K562 (cell line): ENCODE measurements around the gene SPAG7. TPM values are rescaled to one million over a fixed set of nuclear protein-coding genes. Genes with fewer than 3 reads are reported as not detected.

ENCODE experiments used
- ASH1L ChIP-seq: fragments of 450-650 bp; IDR thresholded peaks from 2 replicates; pipeline ENCODE4 v1.6.1; 2018; ENCODE audit warnings: borderline replicate concordance, mild to moderate bottlenecking, low read depth; ENCODE audit not compliant: partially characterized antibody
- ATF7 ChIP-seq: fragments of 450-650 bp; IDR thresholded peaks from 2 replicates; pipeline ENCODE4 v1.7.1; 2014; ENCODE audit warnings: mild to moderate bottlenecking, moderate library complexity
- CHD1 ChIP-seq: fragments of 200-600 bp; sonication (generic); IDR thresholded peaks from one replicate; pipeline ENCODE4 v1.6.1; 2012; ENCODE audit warnings: mild to moderate bottlenecking, moderate library complexity, low read length, inconsistent platforms
- FUS ChIP-seq: fragments of 200-400 bp; formaldehyde crosslinking; optimal IDR thresholded peaks from 2 replicates; pipeline ENCODE3; 2017; ENCODE audit warnings: low read depth, low read length
- HMGN3 ChIP-seq: IDR thresholded peaks from 2 replicates; pipeline ENCODE4 v1.6.1; 2011; ENCODE audit warnings: borderline replicate concordance, low read depth, mild to moderate bottlenecking, mixed read lengths, low read length; ENCODE audit not compliant: insufficient read length; ENCODE audit errors: extremely low read depth
- IRF2 ChIP-seq: sonication (generic); formaldehyde crosslinking; IDR thresholded peaks from 2 replicates; pipeline ENCODE4 v1.8.1; 2022; ENCODE audit warnings: mild to moderate bottlenecking, missing genetic modification reagents
- LARP7 ChIP-seq: fragments of 450-650 bp; IDR thresholded peaks from 2 replicates; pipeline ENCODE4 v1.6.1; 2016
- MCM2 ChIP-seq: fragments of 450-650 bp; IDR thresholded peaks from 2 replicates; pipeline ENCODE4 v1.6.1; 2017; ENCODE audit warnings: low read depth, mild to moderate bottlenecking
- MEF2A ChIP-seq: IDR thresholded peaks from 2 replicates; pipeline ENCODE4 v1.6.1; 2011; ENCODE audit warnings: low read depth, mild to moderate bottlenecking, low read length, moderate library complexity; ENCODE audit not compliant: control insufficient read depth
- MTF1 ChIP-seq: fragments of 250-450 bp; sonication (Bioruptor Pico); IDR thresholded peaks from 2 replicates; pipeline ENCODE4 v1.9.0; 2021; ENCODE audit warnings: moderate library complexity, mild to moderate bottlenecking, inconsistent platforms, borderline replicate concordance
- NCOA4 ChIP-seq: fragments of 450-650 bp; IDR thresholded peaks from 2 replicates; pipeline ENCODE4 v1.6.1; 2018; ENCODE audit warnings: mild to moderate bottlenecking; ENCODE audit not compliant: partially characterized antibody
- NFE2L1 ChIP-seq: fragments of 450-650 bp; IDR thresholded peaks from 2 replicates; pipeline ENCODE4 v1.6.1; 2016; ENCODE audit warnings: missing genetic modification characterization, low read depth, mild to moderate bottlenecking, missing compliant biosample characterization, moderate library complexity, borderline replicate concordance
- POLR2H ChIP-seq: IDR thresholded peaks from 2 replicates; pipeline ENCODE4 v1.6.1; 2016; ENCODE audit warnings: missing genetic modification characterization, low read depth, mild to moderate bottlenecking, control low read depth, missing compliant biosample characterization, moderate library complexity
- SREBF1 ChIP-seq: fragments of 150-350 bp; IDR thresholded peaks from 2 replicates; pipeline ENCODE4 v1.6.1; 2014; ENCODE audit warnings: antibody characterized with exemption, low read depth, low read length, borderline replicate concordance
- ZKSCAN1 ChIP-seq: fragments of 150-350 bp; IDR thresholded peaks from 2 replicates; pipeline ENCODE4 v1.6.1; 2016; ENCODE audit warnings: low read depth, low read length
- ZNF121 ChIP-seq: sonication (generic); formaldehyde crosslinking; conservative IDR thresholded peaks from 2 replicates; pipeline ENCODE4 v1.8.0; 2022; ENCODE audit warnings: missing genetic modification reagents
- ZNF311 ChIP-seq: fragments of 250-450 bp; sonication (Bioruptor Pico); IDR thresholded peaks from 2 replicates; pipeline ENCODE4 v1.4.0; 2020; ENCODE audit warnings: mild to moderate bottlenecking, moderate library complexity
- ZNF75A ChIP-seq: fragments of 450-650 bp; formaldehyde crosslinking; IDR thresholded peaks from 2 replicates; pipeline ENCODE4 v1.4.0; 2020; ENCODE audit warnings: mild to moderate bottlenecking
- ZZZ3 ChIP-seq: fragments of 450-650 bp; IDR thresholded peaks from 2 replicates; pipeline ENCODE4 v1.6.1; 2016; ENCODE audit warnings: antibody characterized with exemption, mild to moderate bottlenecking, moderate library complexity
- polyA plus RNA-seq, 8 experiments: library from polyadenylated mRNA; depleted of rRNA in 4 of 8; stranded (reverse) in 5 of 8; unstranded in 3 of 8; fragments of >200 nt; fragmentation: Nextera tagmentation in 2 of 8; fragmentation: Illumina TruSeq in 1 of 8; extraction: Ambion mirVana in 2 of 8; extraction: Trizol in 1 of 8; gene quantifications; 2 replicates each; pipeline versions ENCODE4 v1.2.1 to v1.2.3, GENCODE V29; 2011 to 2014; ENCODE audit warnings: inconsistent platforms in 1 of 8, missing spikeins in 1 of 8
- total RNA-seq, 7 experiments: library from RNA; depleted of rRNA in 6 of 7; stranded (reverse); fragments of >200 nt in 6 of 7; fragmentation: Illumina TruSeq in 2 of 7; extraction: Trizol in 2 of 7; gene quantifications; 2 replicates each; pipeline versions ENCODE4 v1.2.1 to v1.2.3, GENCODE V29; 2011 to 2021; ENCODE audit warnings: low replicate concordance in 1 of 7
- TF ChIP-seq, protein P1 (sequence below): fragments of 250-450 bp; sonication (Bioruptor Pico); IDR thresholded peaks from 2 replicates; pipeline ENCODE4 v1.4.0; 2020; ENCODE audit warnings: mild to moderate bottlenecking, moderate library complexity
- TF ChIP-seq, protein P2 (sequence below), 2 experiments: fragments of 450-650 bp in 1 of 2; sonication (generic) in 1 of 2; formaldehyde crosslinking; conservative IDR thresholded peaks; 2 replicates each; pipeline versions ENCODE4 v1.4.0 to v1.8.1; 2020 to 2022; ENCODE audit warnings: mild to moderate bottlenecking in 1 of 2, missing genetic modification reagents in 1 of 2
- TF ChIP-seq, protein P3 (sequence below): fragments of 450-650 bp; IDR thresholded peaks from 2 replicates; pipeline ENCODE4 v1.6.1; 2016; ENCODE audit warnings: missing biosample characterization, missing genetic modification characterization

Gene SPAG7
- total and polyA plus RNA-seq, 9 of the 15 experiments (the other 6 are each of a cell fraction or from before 2014, with no cell fraction given), result 5.6 to 53.5 (median 36.3) TPM

DNA sequence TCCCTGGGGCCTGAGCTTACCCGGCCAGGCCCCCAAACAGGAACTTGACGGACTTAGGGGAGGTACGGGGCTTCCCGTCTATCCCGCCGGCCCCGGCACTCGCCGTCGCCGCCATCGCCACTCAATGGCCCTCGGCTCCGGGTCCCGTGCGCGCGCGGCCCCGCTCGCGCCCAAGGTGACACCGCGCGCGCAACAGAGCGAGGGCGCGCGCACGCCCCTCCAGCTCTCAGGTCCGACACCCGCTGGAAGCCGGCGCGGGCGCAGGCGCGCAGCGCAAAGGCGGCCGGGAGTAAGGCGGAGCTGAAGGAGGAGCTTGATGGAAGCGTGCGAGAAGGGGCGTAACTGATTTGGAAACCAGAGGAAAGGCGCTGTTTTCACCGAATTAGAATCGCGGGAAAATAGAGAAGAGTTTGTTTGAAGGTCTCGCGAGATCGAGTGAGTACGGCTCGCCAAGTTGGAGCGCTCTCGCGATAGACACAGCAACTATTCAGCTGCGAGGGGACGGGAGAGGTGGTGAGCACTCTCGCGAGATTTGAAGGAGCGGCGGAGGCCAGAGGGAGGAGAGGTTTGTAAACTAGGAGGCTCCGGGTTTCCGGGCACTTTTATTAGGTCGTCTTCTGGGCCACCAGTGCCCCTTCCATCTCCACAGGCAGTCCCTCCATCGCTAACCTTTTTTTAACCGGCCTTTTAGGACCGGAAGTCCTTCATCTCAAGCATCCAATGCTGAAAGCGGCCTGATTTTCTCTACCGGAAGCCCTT is 27.6 kb downstream of the SPAG7 start, which contains the start of the genes RNF167 and SLC25A11 (continued):
- TF ChIP-seq, protein P1, sequence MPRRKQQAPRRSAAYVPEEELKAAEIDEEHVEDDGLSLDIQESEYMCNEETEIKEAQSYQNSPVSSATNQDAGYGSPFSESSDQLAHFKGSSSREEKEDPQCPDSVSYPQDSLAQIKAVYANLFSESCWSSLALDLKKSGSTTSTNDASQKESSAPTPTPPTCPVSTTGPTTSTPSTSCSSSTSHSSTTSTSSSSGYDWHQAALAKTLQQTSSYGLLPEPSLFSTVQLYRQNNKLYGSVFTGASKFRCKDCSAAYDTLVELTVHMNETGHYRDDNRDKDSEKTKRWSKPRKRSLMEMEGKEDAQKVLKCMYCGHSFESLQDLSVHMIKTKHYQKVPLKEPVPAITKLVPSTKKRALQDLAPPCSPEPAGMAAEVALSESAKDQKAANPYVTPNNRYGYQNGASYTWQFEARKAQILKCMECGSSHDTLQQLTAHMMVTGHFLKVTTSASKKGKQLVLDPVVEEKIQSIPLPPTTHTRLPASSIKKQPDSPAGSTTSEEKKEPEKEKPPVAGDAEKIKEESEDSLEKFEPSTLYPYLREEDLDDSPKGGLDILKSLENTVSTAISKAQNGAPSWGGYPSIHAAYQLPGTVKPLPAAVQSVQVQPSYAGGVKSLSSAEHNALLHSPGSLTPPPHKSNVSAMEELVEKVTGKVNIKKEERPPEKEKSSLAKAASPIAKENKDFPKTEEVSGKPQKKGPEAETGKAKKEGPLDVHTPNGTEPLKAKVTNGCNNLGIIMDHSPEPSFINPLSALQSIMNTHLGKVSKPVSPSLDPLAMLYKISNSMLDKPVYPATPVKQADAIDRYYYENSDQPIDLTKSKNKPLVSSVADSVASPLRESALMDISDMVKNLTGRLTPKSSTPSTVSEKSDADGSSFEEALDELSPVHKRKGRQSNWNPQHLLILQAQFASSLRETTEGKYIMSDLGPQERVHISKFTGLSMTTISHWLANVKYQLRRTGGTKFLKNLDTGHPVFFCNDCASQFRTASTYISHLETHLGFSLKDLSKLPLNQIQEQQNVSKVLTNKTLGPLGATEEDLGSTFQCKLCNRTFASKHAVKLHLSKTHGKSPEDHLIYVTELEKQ (CRISPR knock-in tag), result no peak
- TF ChIP-seq SREBF1 (no peak), MCM2 (no peak), NFE2L1 (no peak), MEF2A (no peak), LARP7 (no peak), ZNF311 (CRISPR knock-in tag) (no peak), ZKSCAN1 (no peak), ZNF75A (CRISPR knock-in tag) (no peak), POLR2H (tag) (peak; percentile 64), ATF7 (no peak; the same call in 1 of the 2 replicates), FUS (no peak), ZZZ3 (no peak), HMGN3 (peak; percentile 16), MTF1 (no peak), IRF2 (no peak), NCOA4 (no peak), CHD1 (no peak), ASH1L (peak; percentile 82), ZNF121 (CRISPR knock-in tag) (no peak)
- TF ChIP-seq, protein P2, sequence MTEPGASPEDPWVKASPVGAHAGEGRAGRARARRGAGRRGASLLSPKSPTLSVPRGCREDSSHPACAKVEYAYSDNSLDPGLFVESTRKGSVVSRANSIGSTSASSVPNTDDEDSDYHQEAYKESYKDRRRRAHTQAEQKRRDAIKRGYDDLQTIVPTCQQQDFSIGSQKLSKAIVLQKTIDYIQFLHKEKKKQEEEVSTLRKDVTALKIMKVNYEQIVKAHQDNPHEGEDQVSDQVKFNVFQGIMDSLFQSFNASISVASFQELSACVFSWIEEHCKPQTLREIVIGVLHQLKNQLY (CRISPR knock-in tag; conservative IDR thresholded peaks at IDR 0.05), result no peak
- TF ChIP-seq, protein P3, sequence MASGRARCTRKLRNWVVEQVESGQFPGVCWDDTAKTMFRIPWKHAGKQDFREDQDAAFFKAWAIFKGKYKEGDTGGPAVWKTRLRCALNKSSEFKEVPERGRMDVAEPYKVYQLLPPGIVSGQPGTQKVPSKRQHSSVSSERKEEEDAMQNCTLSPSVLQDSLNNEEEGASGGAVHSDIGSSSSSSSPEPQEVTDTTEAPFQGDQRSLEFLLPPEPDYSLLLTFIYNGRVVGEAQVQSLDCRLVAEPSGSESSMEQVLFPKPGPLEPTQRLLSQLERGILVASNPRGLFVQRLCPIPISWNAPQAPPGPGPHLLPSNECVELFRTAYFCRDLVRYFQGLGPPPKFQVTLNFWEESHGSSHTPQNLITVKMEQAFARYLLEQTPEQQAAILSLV (tag), result no peak
